Measurements from ENCODE around the gene GTPBP1. TPM values are rescaled to one million over a fixed set of nuclear protein-coding genes. Genes with fewer than 3 reads are reported as not detected.

GTPBP1 gene
- total RNA-seq, 1 donor from 2014 or later, result 20.0 TPM

GRCh38 chr22:38761202-38762162 lies 55.7 kb downstream of the GTPBP1 start:
- ATAC-seq, result peak; percentile 15

GRCh38 chr22:38762551-38762983 lies 56.8 kb downstream of the GTPBP1 start:
- ATAC-seq, result no peak

- peak; percentile 61 for ATAC-seq
Observed at GRCh38 chr22:38766076-38766777, 60.5 kb downstream of the GTPBP1 start.

- ATAC-seq, result no peak
Observed at GRCh38 chr22:38767313-38767712, 61.6 kb downstream of the GTPBP1 start.

- ATAC-seq, result no peak
Observed at GRCh38 chr22:38768036-38768435, 62.3 kb downstream of the GTPBP1 start.

- no peak for ATAC-seq
Observed at GRCh38 chr22:38770257-38770949, 64.7 kb downstream of the GTPBP1 start.

- ATAC-seq, result no peak
Observed at GRCh38 chr22:38772623-38772873, 66.8 kb downstream of the GTPBP1 start.

- ATAC-seq, result no peak
Observed at GRCh38 chr22:38773363-38773946, 67.7 kb downstream of the GTPBP1 start.

- ATAC-seq, result peak; percentile 18
Observed at GRCh38 chr22:38774496-38775166, 68.9 kb downstream of the GTPBP1 start.

GRCh38 chr22:38775656-38776055 lies 69.9 kb downstream of the GTPBP1 start:
- no peak for ATAC-seq

GRCh38 chr22:38776086-38776485 lies 70.3 kb downstream of the GTPBP1 start:
- no peak for ATAC-seq

GRCh38 chr22:38777087-38777671 lies 71.4 kb downstream of the GTPBP1 start:
- no peak for ATAC-seq

- ATAC-seq, result no peak
Observed at GRCh38 chr22:38781033-38781432, 75.3 kb downstream of the GTPBP1 start.

GRCh38 chr22:38782402-38783094 lies 76.8 kb downstream of the GTPBP1 start:
- ATAC-seq, result peak; percentile 19

Other genes starting within 250 kb of the GTPBP1 start
- gene KDELR3, start 237.8 kb upstream of the GTPBP1 start, total RNA-seq, result 3.2 TPM
- gene DDX17, start 199.6 kb upstream of the GTPBP1 start, total RNA-seq, result 183 TPM
- gene DMC1, start 135.8 kb upstream of the GTPBP1 start, total RNA-seq, result 1.1 TPM
- 0.72 TPM for gene FAM227A, start 49.6 kb upstream of the GTPBP1 start, total RNA-seq
- gene CBY1, start 49.3 kb upstream of the GTPBP1 start, total RNA-seq, result 18.4 TPM
- gene TOMM22, start 24.0 kb upstream of the GTPBP1 start, total RNA-seq, result 90.9 TPM
- gene JOSD1, start 5.0 kb upstream of the GTPBP1 start, total RNA-seq, result 25.6 TPM
- 94.2 TPM for gene SUN2, start 50.1 kb downstream of the GTPBP1 start, total RNA-seq
- 13.2 TPM for gene DNAL4, start 88.2 kb downstream of the GTPBP1 start, total RNA-seq
- gene NPTXR, start 138.1 kb downstream of the GTPBP1 start, total RNA-seq, result 0.44 TPM
- gene CBX6, start 166.3 kb downstream of the GTPBP1 start, total RNA-seq, result 5.6 TPM

Measured in esophagus mucosa (tissue), 1 donor.